Hippocampal formation (tissue), 2 donors: ENCODE measurements around the gene PDE6B.
"Not testable (repeated sequence)": the region's sequence is repeated elsewhere in the genome, so short reads cannot be mapped to it uniquely, and the experiment has no call there.

Experiments
- DNase-seq, 2 donors: peaks; one replicate each; lab custom pipeline; 2025; lab: John Stamatoyannopoulos, UW

PDE6B gene

GRCh38 chr4:624705-625590, at the start of gene PDE6B:
Gene PDE6B, plus strand, starts transcription at chr4:625573. Its CDS starts 54 bp downstream, at chr4:625627.
- DNase-seq: no peak

GRCh38 chr4:576245-576821, 49.0 kb upstream of the PDE6B start, which contains the start of gene TMEM271:
Gene TMEM271, minus strand, starts transcription at chr4:576295. Its CDS starts 233 bp downstream, at chr4:576062.
- DNase-seq: no peak

- no peak for DNase-seq
Observed at GRCh38 chr4:576991-577498, 48.3 kb upstream of the PDE6B start.

GRCh38 chr4:577499-578450, 47.6 kb upstream of the PDE6B start:
- no peak for DNase-seq

- no peak for DNase-seq
Observed at GRCh38 chr4:578451-579443, 46.6 kb upstream of the PDE6B start.

GRCh38 chr4:579543-580175, 45.7 kb upstream of the PDE6B start:
- DNase-seq: no peak

GRCh38 chr4:581181-581580, 44.2 kb upstream of the PDE6B start:
- no peak for DNase-seq

GRCh38 chr4:581753-582361, 43.5 kb upstream of the PDE6B start:
- no peak for DNase-seq

GRCh38 chr4:583820-584219, 41.6 kb upstream of the PDE6B start:
- DNase-seq: no peak

GRCh38 chr4:587671-588350, 37.6 kb upstream of the PDE6B start:
- no peak for DNase-seq

GRCh38 chr4:588351-588849, 37.0 kb upstream of the PDE6B start:
- no peak for DNase-seq

- no peak for DNase-seq
Observed at GRCh38 chr4:589219-589963, 36.0 kb upstream of the PDE6B start.

GRCh38 chr4:590313-590841, 35.0 kb upstream of the PDE6B start:
- no peak for DNase-seq

- not testable (repeated sequence) for DNase-seq
Observed at GRCh38 chr4:592178-592577, 33.2 kb upstream of the PDE6B start.

- DNase-seq: no peak
Observed at GRCh38 chr4:592825-593520, 32.4 kb upstream of the PDE6B start.

- no peak for DNase-seq
Observed at GRCh38 chr4:598925-599324, 26.4 kb upstream of the PDE6B start.

GRCh38 chr4:600166-600565, 25.2 kb upstream of the PDE6B start:
- no peak for DNase-seq
